ENCODE data around the gene RAB3C. TPM values are rescaled to one million over a fixed set of nuclear protein-coding genes. Genes with fewer than 3 reads are reported as not detected.

Gene RAB3C
- total RNA-seq, 1 donor = not detected

- DNase-seq (ENCODE audit: low read depth) = no peak
- TF ChIP-seq CTCF (IDR thresholded peaks at IDR 0.05; ENCODE audit: insufficient read depth, low read length) = no peak
- no peak overlapping the region for H3K4me3 ChIP-seq (ENCODE audit: low read depth, low read length)
Measured at GRCh38 chr5:58722160-58722559, 139.3 kb downstream of the RAB3C start.

GRCh38 chr5:58724992-58725391 lies 142.1 kb downstream of the RAB3C start:
- DNase-seq (ENCODE audit: low read depth) = no peak
- TF ChIP-seq CTCF (IDR thresholded peaks at IDR 0.05; ENCODE audit: insufficient read depth, low read length) = no peak

GRCh38 chr5:58731641-58732040 lies 148.8 kb downstream of the RAB3C start:
- no peak for TF ChIP-seq CTCF (IDR thresholded peaks at IDR 0.05; ENCODE audit: insufficient read depth, low read length)
- no peak overlapping the region for H3K4me3 ChIP-seq (ENCODE audit: low read depth, low read length)
- no peak for DNase-seq (ENCODE audit: low read depth)

More at GRCh38 chr5:58724992-58725391, 142.1 kb downstream of the RAB3C start:
- no peak overlapping the region for H3K4me3 ChIP-seq (ENCODE audit: low read depth, low read length)

GRCh38 chr5:58735637-58736036 lies 152.8 kb downstream of the RAB3C start:
- DNase-seq (ENCODE audit: low read depth) = no peak
- no peak for TF ChIP-seq CTCF (IDR thresholded peaks at IDR 0.05; ENCODE audit: insufficient read depth, low read length)
- H3K4me3 ChIP-seq (ENCODE audit: low read depth, low read length) = no peak overlapping the region

- no peak for DNase-seq (ENCODE audit: low read depth)
- TF ChIP-seq CTCF (IDR thresholded peaks at IDR 0.05; ENCODE audit: insufficient read depth, low read length) = no peak
- H3K4me3 ChIP-seq (ENCODE audit: low read depth, low read length) = no peak overlapping the region
Measured at GRCh38 chr5:58736214-58736613, 153.3 kb downstream of the RAB3C start.

- no peak for DNase-seq (ENCODE audit: low read depth)
- H3K4me3 ChIP-seq (ENCODE audit: low read depth, low read length) = no peak overlapping the region
- no peak for TF ChIP-seq CTCF (IDR thresholded peaks at IDR 0.05; ENCODE audit: insufficient read depth, low read length)
Measured at GRCh38 chr5:58737671-58738070, 154.8 kb downstream of the RAB3C start.

- no peak for TF ChIP-seq CTCF (IDR thresholded peaks at IDR 0.05; ENCODE audit: insufficient read depth, low read length)
- no peak overlapping the region for H3K4me3 ChIP-seq (ENCODE audit: low read depth, low read length)
- DNase-seq (ENCODE audit: low read depth) = no peak
Measured at GRCh38 chr5:58738336-58738735, 155.5 kb downstream of the RAB3C start.
